GM21447 (cell line): ENCODE data around the gene TBPL1.
"Not testable (repeated sequence)": the region's sequence is repeated elsewhere in the genome, so short reads cannot be mapped to it uniquely, and the experiment has no call there.

Source experiments
- ATAC-seq: cut with Tn5 transposase; IDR thresholded peaks from one replicate; pipeline ENCODE4 v1.9.1; 2021; ENCODE audit not compliant: unreplicated experiment

Gene TBPL1

DNA sequence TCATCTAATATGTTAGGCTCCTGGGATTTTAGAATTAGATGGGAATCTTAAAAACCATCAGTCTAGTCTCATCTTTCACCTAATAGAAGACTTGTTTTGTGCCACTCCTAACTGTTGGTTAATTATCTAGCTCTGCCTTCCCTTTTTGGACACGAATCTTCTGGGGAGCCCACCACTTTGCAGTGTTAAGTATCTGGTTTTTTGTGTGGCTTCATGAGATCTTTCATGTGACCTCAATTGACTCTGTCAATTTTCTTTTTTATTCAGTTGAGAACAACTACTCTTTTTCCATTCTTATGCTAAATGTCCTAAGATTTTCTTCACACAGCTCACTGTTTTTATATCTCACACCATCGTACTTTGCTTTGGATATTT, 16.9 kb downstream of the TBPL1 start:
- no peak for ATAC-seq

DNA sequence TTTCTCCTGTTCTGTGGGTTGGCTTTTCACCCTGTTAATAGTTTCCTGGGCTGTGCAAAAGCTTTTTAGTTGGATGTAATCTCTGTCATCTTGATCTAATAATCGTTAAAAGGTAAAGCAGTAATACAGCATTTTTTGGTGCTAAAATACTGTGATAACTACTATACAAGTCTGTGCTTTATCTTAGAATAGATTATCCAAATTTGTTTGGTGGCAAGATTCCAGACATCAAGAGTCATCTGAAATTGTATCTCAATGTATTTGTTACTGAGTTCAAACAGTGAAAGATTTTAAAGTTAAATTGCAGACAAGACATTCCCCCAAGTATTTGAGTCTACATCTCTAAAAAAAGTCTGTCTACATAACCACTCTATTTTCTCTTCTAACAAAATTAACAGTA, 18.8 kb downstream of the TBPL1 start:
- no peak for ATAC-seq

DNA sequence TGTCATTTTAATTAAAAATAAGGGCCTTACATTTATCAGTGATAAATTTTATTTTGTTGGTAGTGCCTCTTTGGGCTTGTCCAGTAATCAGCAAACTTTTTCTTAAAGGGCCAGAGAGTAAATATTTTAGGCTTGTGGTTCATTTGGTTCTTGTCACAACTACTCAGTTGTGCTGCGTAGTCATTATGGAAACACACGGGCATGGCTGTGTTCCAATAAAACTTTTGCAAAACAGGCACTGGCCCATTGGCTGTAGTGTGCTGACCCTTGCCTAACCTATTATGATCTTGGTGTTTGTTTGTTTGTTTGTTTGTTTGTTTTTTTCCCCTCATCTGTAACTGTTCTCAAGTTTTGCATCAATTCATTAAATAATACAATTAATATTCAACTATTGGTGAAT, 19.4 kb downstream of the TBPL1 start:
- ATAC-seq = no peak

GRCh38 chr6:133973109-133973971, 20.3 kb downstream of the TBPL1 start:
- peak; percentile 45 for ATAC-seq

GRCh38 chr6:133977983-133978895, 25.2 kb downstream of the TBPL1 start:
- peak; percentile 54 for ATAC-seq

- no peak for ATAC-seq
Observed at GRCh38 chr6:133978896-133979240, 25.8 kb downstream of the TBPL1 start.

DNA sequence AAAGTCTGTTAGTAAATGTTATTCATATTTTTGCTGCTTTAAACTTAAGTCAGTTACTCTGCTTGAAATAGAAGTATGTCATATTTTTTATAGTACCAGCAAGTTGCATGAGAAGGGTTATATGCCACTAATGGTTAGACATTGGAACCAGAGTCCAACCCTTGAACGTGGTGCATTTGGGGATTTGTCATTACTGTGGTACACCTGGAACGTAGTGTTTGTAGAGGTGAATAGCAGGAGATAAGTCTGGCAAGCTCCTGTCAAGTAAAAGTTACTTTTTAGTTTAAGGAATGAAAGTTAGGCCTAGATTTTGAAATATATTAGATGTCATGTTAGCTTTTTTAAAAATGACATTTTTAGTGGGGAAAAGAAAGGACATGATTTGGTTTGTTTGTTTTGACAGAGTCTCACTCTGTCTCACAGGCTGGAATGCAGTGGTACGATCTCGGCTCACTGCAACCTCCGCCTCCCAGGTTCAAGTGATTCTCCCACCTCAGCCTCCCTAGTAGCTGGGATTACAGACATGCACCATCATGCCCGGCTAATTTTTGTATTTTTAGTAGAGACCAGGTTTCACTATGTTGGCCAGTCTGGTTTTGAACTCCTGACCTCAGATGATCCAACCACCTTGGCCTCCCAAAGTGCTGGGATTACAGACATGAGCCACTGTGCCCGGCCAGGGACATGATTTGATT, 26.4 kb downstream of the TBPL1 start:
- not testable (repeated sequence) for ATAC-seq

- ATAC-seq = no peak
Observed at GRCh38 chr6:133980168-133980567, 27.1 kb downstream of the TBPL1 start.

GRCh38 chr6:133983099-133983939, 30.3 kb downstream of the TBPL1 start:
- peak; percentile 68 for ATAC-seq

DNA sequence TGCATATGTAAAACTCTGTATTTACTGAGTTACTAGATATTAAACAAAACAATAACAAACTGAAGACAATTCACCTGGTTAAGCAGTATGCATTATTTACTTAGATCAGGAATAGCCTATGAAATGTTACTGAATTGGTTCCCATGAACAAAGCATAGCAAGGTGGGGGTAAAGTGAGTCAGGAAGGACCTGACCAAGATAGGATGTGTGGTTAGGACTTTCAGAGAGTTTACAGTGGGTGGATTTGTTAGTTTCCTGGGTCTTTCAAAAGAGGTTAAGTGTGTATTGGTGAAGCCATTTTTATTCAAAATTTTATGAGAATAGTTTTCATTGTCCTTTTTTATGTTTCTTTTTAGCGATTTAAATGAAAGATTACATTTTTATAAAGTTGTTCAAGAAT, 32.9 kb downstream of the TBPL1 start:
- ATAC-seq = no peak

DNA sequence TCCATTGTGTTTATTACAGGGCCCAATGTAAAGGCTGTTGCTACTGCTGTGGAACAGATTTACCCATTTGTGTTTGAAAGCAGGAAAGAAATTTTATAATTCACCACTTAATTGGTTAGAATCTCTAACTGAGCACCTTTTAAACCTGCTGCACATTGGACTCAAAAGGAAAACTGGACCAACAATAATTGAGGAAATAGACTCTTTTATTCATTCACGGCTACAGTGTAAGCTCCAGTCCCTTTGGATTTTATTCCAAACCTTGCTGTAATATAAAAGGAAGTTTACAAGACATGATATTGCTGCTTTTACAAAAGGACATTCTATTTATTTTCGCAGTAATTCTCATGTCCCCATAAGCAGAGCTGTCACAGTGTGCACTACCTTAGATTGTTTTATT, 33.9 kb downstream of the TBPL1 start:
- ATAC-seq = no peak

DNA sequence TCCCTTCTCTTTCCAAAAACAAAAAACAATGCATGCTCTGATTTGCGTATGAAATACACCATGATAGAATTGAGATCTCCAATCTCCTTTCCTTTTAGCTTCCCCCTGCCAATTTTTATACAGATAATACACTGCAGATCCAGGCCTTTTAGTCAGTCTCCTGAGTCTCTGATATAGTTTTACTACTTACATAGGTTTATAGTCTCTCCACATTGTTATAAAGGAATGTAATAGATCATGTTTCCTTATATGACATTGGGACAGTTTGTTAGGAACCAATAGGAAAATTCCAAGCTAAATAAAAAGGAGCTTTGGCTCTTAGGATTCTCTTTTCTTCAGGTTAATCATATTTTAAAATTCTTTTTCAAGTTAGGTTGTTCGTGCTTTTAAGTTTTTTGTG, 36.5 kb downstream of the TBPL1 start:
- no peak for ATAC-seq

DNA sequence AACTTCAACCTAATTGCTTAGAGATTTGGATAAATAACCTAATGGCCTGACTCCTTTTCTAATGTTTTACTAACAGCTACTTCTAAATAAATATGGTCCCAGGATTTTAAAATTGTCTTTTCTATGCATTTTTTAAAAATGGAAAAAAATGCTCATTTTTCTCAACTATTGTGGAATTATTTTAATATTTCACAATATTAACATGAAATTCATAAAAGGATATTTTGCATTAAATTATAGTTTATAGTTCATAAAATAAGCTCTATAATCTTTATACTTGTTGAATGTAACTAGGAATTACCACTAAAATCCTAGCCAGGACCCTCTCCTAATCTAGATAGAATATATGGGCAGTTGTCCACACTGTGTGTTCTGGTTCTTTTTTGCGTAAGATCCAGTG, 37.3 kb downstream of the TBPL1 start:
- no peak for ATAC-seq

DNA sequence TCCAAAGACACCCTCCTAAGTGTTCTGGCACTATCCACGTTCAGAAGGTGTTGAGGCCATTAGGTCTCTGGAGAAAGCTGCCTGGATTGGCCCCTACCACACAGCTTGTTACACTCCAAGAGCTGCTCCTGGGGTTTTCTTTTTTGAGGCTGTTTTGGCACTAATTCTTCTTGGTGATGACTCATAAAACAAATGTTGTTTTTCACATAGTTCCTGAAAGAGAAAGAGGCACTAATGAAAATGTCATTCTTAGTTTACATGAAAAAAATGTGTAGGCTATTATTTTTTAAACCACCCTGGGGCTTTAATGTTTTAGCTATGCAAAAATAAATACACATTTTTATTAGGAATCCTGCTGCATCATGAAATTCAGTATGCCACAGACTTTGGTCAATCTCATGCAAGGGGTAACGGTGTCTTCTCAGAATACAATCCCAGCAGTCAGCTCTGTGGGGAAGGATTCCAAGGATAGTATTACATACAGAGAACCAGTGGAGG, 38.1 kb downstream of the TBPL1 start:
- no peak for ATAC-seq

DNA sequence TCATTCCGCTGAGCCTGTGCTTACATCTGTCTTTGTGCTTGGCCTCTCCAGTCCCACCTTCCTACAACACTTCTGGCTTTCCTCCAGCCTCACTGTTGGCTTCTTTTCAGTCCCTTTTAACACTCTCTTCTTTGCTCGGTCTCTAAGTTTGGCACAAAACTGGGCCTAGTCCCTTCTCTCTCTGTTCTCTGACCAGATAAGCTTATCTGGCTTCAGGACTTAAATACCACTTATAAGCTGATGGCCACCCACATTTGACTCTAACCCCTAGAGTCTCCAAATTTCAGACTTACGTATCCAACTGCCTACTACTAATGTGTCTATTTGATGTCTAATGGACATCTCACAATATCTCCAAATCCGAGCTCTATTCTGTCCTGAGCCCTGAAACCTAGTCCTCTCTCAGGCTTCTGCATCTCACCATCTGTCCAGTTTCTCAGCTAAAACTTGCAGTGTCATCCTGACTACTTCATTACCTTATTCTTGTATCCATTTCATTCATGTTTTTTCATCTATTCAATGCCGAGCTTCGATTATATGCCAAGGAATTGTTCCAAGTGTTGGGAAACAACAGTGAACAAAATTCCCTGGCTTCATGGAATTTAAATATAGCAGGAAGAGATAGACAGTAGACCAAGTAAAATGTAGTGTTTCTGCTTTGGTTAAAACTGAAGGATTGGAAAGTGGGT, 40.1 kb downstream of the TBPL1 start:
- ATAC-seq = no peak

DNA sequence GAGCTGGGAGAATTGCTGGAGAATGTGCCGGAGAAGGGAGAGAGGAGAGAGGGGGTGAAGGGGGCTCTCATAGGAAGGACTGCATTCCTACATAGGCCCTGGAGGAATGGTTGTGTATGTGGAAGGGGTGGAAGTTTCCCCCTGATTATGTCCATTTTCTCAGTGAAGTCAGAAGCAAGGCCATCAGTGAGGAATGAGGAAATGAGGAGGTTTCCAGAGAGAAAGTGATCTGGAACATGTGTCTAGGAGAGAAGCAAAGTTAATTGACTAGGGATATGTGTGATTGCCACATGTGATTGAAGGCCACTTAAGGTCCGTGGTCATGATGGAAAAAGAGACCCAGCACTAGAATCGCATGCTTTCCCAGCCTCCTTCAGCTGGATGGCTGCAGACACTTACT, 42.3 kb downstream of the TBPL1 start:
- no peak for ATAC-seq

- no peak for ATAC-seq
Observed at GRCh38 chr6:133995758-133996157, 42.7 kb downstream of the TBPL1 start.

GRCh38 chr6:133997267-133997666, 44.2 kb downstream of the TBPL1 start:
- no peak for ATAC-seq

GRCh38 chr6:133999305-133999704, 46.3 kb downstream of the TBPL1 start:
- ATAC-seq = no peak

DNA sequence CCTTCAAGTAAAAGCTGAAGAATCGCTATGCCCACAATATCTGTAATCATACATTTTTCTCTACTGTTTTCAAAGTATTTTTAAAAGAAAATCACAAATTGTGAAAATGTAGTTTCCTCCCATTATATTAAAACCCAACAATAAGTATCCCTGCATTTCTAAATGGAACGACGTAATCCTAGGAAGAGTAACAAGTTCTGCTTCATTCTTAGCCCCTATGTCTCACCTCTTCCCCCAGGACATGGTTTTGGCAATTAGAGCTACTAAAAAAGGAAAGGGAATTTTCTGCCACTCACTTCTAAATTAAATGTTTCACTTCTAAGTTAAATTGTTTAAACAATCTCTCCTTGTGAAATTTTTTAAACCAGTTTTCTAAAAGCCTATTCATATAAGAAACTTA, 47.4 kb downstream of the TBPL1 start:
- no peak for ATAC-seq
